Measurements from ENCODE around the gene GRIA2. TPM values are rescaled to one million over a fixed set of nuclear protein-coding genes. Genes with fewer than 3 reads are reported as not detected.

GRIA2 gene
- total RNA-seq, 1 experiment from 2014 or later: not detected

DNA sequence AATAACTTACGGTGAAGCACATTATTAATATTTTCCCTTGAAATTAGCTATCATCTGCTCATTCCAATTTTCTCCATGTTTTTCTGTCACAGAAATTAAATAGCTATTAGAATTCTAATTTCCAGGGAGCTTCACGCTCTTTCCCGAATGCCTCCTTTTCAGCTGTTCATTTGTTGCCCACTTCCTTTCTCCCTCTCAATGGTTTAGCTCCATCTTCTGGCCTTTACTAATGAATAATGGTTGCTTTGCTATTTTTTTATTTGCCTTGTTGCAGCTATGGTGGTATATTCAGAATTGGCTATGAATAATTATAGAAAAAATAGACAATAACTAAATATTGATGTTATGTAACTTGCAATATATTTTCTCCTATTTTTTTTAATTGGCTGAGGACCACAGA is 70.5 kb downstream of the GRIA2 start:
- H3K9me2 ChIP-seq (ENCODE audit: insufficient read depth): no peaks in the 10 kb centered on the region
- intact Hi-C loops (cut with micrococcal nuclease; ENCODE audit: unreplicated experiment): no loop called here
- H3K36me3 ChIP-seq (ENCODE audit: low read depth): no peaks in the 10 kb centered on the region
- POLR2A ChIA-PET (ENCODE audit: unreplicated experiment): no interaction called here
- no peak overlapping the region for H3K27ac ChIP-seq
- CTCF ChIA-PET: no interaction called here
- no peak for DNase-seq
- no peaks in the 10 kb centered on the region for H3K79me2 ChIP-seq (ENCODE audit: low read depth)
- H3K27me3 ChIP-seq (ENCODE audit: insufficient read depth, low read depth): no peaks in the 10 kb centered on the region
- no peaks in the 10 kb centered on the region for H3K4me1 ChIP-seq (replicated peaks; ENCODE audit: insufficient read depth)
- no TSS peak for BruUV-seq (replicated peaks)
- no peak overlapping the region for H2AFZ ChIP-seq
- no peaks in the 10 kb centered on the region for H4K20me1 ChIP-seq (ENCODE audit: insufficient read depth)
- H3K4me2 ChIP-seq: no peak overlapping the region
- no peak overlapping the region for H3K4me3 ChIP-seq
- TF ChIP-seq, protein P1, sequence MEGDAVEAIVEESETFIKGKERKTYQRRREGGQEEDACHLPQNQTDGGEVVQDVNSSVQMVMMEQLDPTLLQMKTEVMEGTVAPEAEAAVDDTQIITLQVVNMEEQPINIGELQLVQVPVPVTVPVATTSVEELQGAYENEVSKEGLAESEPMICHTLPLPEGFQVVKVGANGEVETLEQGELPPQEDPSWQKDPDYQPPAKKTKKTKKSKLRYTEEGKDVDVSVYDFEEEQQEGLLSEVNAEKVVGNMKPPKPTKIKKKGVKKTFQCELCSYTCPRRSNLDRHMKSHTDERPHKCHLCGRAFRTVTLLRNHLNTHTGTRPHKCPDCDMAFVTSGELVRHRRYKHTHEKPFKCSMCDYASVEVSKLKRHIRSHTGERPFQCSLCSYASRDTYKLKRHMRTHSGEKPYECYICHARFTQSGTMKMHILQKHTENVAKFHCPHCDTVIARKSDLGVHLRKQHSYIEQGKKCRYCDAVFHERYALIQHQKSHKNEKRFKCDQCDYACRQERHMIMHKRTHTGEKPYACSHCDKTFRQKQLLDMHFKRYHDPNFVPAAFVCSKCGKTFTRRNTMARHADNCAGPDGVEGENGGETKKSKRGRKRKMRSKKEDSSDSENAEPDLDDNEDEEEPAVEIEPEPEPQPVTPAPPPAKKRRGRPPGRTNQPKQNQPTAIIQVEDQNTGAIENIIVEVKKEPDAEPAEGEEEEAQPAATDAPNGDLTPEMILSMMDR (conservative IDR thresholded peaks at IDR 0.05): no peak
- TF ChIP-seq EZH2 (IDR thresholded peaks at IDR 0.05; ENCODE audit: low read depth): no peak
- H3F3A ChIP-seq (ENCODE audit: insufficient read depth, low read depth): no peaks in the 10 kb centered on the region
- no peaks in the 10 kb centered on the region for H3K9me3 ChIP-seq (ENCODE audit: insufficient read depth, low read depth)

DNA sequence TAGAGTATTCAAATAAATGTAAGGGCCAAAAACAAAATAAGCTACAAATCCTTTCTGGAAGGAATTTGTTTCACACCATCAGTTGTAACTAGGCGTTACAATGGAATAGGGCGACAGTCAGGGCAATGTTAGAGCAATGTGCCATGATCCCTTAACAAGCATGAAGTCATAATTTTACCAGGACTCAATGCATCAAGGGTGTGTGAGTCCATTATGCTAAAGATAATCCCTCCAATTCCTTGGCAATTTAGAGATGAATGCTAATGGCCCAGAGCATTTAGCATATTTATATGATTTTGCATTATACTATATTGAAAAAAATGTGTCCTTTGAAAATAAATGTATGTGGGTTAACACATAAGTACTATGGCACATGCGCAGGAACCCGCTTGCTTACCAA is 73.1 kb downstream of the GRIA2 start:
- no peak for TF ChIP-seq EZH2 (IDR thresholded peaks at IDR 0.05; ENCODE audit: low read depth)
- intact Hi-C loops (cut with micrococcal nuclease; ENCODE audit: unreplicated experiment): no loop called here
- H3K9me2 ChIP-seq (ENCODE audit: insufficient read depth): no peaks in the 10 kb centered on the region

DNA sequence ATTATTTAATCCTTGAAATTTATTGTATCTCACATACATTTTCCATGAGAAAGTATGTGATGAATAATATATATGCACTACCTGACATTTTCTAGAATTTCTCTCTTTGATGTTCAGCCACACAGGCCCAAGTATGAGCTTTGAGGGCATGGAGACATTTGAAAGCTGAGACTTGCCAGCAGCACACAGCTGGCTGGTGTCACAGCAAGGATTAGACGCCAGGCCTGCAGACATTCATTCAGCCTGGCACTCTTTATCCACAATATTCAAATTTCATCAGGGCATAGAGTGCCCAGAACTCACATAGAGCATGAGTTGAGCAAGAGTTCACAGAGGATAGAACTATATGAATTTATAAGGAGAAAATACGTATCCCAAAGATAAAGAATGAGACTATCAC is 74.0 kb downstream of the GRIA2 start:
- Histone ChIP-seq H3F3A (ENCODE audit: insufficient read depth, low read depth) (no peaks in the 10 kb centered on the region), H3K4me1 (replicated peaks; ENCODE audit: insufficient read depth) (no peaks in the 10 kb centered on the region), H3K27me3 (ENCODE audit: insufficient read depth, low read depth) (no peaks in the 10 kb centered on the region), H3K4me3 (no peak overlapping the region), H3K79me2 (ENCODE audit: low read depth) (no peaks in the 10 kb centered on the region), H3K27ac (no peak overlapping the region), H3K4me2 (no peak overlapping the region), H3K9me3 (ENCODE audit: insufficient read depth, low read depth) (no peaks in the 10 kb centered on the region), H4K20me1 (ENCODE audit: insufficient read depth) (no peaks in the 10 kb centered on the region), H3K36me3 (ENCODE audit: low read depth) (no peaks in the 10 kb centered on the region), H3K9me2 (ENCODE audit: insufficient read depth) (no peaks in the 10 kb centered on the region), H2AFZ (no peak overlapping the region)
- ChIA-PET POLR2A (ENCODE audit: unreplicated experiment) (no interaction called here), CTCF (no interaction called here)
- TF ChIP-seq, protein P1 (conservative IDR thresholded peaks at IDR 0.05): no peak
- no peak for TF ChIP-seq EZH2 (IDR thresholded peaks at IDR 0.05; ENCODE audit: low read depth)
- intact Hi-C loops (cut with micrococcal nuclease; ENCODE audit: unreplicated experiment): no loop called here
- DNase-seq: no peak
- no TSS peak for BruUV-seq (replicated peaks)

More for the DNA sequence above, 73.1 kb downstream of the GRIA2 start:
- CTCF ChIA-PET: no interaction called here
- no TSS peak for BruUV-seq (replicated peaks)
- no peak overlapping the region for H3K4me2 ChIP-seq
- no peaks in the 10 kb centered on the region for H3K27me3 ChIP-seq (ENCODE audit: insufficient read depth, low read depth)
- H3K36me3 ChIP-seq (ENCODE audit: low read depth): no peaks in the 10 kb centered on the region
- no peak for DNase-seq
- H3K4me3 ChIP-seq: no peak overlapping the region
- POLR2A ChIA-PET (ENCODE audit: unreplicated experiment): no interaction called here
- no peaks in the 10 kb centered on the region for H3K4me1 ChIP-seq (replicated peaks; ENCODE audit: insufficient read depth)
- no peaks in the 10 kb centered on the region for H3K9me3 ChIP-seq (ENCODE audit: insufficient read depth, low read depth)
- no peaks in the 10 kb centered on the region for H4K20me1 ChIP-seq (ENCODE audit: insufficient read depth)
- H3K79me2 ChIP-seq (ENCODE audit: low read depth): no peaks in the 10 kb centered on the region
- H3K27ac ChIP-seq: no peak overlapping the region
- H2AFZ ChIP-seq: no peak overlapping the region
- no peaks in the 10 kb centered on the region for H3F3A ChIP-seq (ENCODE audit: insufficient read depth, low read depth)

DNA sequence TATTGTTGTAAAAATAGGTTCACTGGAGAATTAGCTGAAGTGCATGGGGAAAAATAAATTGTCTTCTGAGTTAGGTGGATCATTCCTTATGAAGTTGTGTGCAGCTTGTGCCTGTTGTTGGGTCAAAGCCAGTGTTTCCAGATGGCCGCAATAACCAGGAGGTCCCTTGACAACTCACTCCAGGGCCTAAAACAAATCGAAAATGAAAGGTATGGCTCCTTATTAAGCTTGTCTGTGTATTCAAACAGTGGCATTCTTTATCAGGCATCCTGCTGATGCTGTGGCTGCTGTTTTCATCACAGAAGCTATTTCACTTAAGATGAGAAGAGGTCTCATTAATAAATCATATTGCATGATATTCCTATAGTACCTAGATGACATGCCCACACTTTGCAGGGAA is 80.2 kb downstream of the GRIA2 start:
- Histone ChIP-seq H3K4me3 (no peak overlapping the region), H2AFZ (no peak overlapping the region), H3K36me3 (ENCODE audit: low read depth) (no peaks in the 10 kb centered on the region), H3K4me1 (replicated peaks; ENCODE audit: insufficient read depth) (no peaks in the 10 kb centered on the region), H3K4me2 (no peak overlapping the region), H3K79me2 (ENCODE audit: low read depth) (no peaks in the 10 kb centered on the region), H3K27ac (no peak overlapping the region), H3K9me3 (ENCODE audit: insufficient read depth, low read depth) (no peaks in the 10 kb centered on the region), H3F3A (ENCODE audit: insufficient read depth, low read depth) (no peaks in the 10 kb centered on the region), H3K27me3 (ENCODE audit: insufficient read depth, low read depth) (no peaks in the 10 kb centered on the region), H3K9me2 (ENCODE audit: insufficient read depth) (no peaks in the 10 kb centered on the region), H4K20me1 (ENCODE audit: insufficient read depth) (no peaks in the 10 kb centered on the region)
- TF ChIP-seq, protein P1 (conservative IDR thresholded peaks at IDR 0.05): no peak
- no peak for TF ChIP-seq EZH2 (IDR thresholded peaks at IDR 0.05; ENCODE audit: low read depth)
- CTCF ChIA-PET: no interaction called here
- intact Hi-C loops (cut with micrococcal nuclease; ENCODE audit: unreplicated experiment): no loop called here
- DNase-seq: no peak
- POLR2A ChIA-PET (ENCODE audit: unreplicated experiment): interaction anchor here (0.6 kb wide), 1 partner anchor 660 kb away, joined by 4 read pairs; no protein-coding TSS in a partner anchor
- BruUV-seq (replicated peaks): no TSS peak
